ENCODE data around the gene ITGA7.

DNA sequence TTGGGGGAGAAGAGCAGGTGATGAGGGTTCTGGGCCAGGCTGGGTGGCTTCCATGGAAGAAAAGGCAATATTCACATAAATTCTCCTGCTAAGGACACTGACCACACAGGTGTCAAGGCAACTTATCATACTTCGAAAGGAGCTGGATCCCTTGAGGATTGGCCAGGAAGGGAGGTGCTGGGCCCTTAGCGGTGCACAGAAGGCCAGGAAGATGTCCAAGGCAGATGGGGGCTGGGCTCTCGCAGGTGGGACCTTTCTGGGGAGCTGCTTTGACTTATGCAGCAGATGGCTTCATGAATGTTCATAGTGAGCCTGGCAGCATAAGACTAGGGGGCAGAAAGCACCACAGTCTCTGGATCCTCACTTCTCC lies 17.2 kb upstream of the ITGA7 start:
- no peak for TF ChIP-seq EZH2 (IDR thresholded peaks at IDR 0.05; ENCODE audit: borderline replicate concordance, low read length)
- TF ChIP-seq, protein P1, sequence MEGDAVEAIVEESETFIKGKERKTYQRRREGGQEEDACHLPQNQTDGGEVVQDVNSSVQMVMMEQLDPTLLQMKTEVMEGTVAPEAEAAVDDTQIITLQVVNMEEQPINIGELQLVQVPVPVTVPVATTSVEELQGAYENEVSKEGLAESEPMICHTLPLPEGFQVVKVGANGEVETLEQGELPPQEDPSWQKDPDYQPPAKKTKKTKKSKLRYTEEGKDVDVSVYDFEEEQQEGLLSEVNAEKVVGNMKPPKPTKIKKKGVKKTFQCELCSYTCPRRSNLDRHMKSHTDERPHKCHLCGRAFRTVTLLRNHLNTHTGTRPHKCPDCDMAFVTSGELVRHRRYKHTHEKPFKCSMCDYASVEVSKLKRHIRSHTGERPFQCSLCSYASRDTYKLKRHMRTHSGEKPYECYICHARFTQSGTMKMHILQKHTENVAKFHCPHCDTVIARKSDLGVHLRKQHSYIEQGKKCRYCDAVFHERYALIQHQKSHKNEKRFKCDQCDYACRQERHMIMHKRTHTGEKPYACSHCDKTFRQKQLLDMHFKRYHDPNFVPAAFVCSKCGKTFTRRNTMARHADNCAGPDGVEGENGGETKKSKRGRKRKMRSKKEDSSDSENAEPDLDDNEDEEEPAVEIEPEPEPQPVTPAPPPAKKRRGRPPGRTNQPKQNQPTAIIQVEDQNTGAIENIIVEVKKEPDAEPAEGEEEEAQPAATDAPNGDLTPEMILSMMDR (conservative IDR thresholded peaks at IDR 0.05 in 1 of 2, IDR thresholded peaks at IDR 0.05 in 1 of 2; ENCODE audit: extremely low read depth in 1 of 2, insufficient read depth in 1 of 2, low read depth in 1 of 2, low read length in 2 of 2), result no peak
